MM.1S (cell line): ENCODE data around the gene EFHC2.

ENCODE experiments used
- EZH2 ChIP-seq: fragments of 300-600 bp; sonication (generic); optimal IDR thresholded peaks from 2 replicates; pipeline ENCODE3; 2017; ENCODE audit warnings: low read depth, mild to moderate bottlenecking, antibody characterized with exemption, low read length, mixed read lengths
- EZH2phosphoT487 ChIP-seq: fragments of 300-600 bp; sonication (generic); IDR thresholded peaks from 2 replicates; pipeline ENCODE4 v1.6.1; 2018; ENCODE audit warnings: antibody characterized with exemption, low read length

DNA sequence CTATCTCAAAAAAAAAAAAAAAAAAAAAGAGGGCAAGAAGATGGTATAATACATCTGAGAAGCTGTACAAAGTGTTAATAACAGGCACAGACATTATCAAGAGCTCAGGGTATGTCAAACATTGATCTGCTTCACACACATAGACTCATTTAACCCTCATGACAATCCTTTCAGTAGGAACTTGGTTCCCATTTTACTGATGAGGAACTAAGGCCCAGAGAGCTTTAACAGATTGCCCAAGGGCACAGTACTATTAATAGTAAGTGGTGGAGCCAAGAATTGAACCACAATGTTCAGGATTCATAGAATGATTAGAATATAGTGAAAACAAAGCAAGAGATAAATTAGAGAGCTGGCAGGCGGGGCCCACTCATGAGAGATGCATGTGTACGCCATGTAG is 154.4 kb downstream of the EFHC2 start:
- TF ChIP-seq EZH2 (no peak), EZH2phosphoT487 (no peak)
